Forelimb muscle (tissue), 1 donor: ENCODE results near the gene DOCK10. TPM values are rescaled to one million over a fixed set of nuclear protein-coding genes. Genes with fewer than 3 reads are reported as not detected.
A peak's percentile ranks its signal among the peaks of the same experiment; 100 is the strongest.

ENCODE experiments used
- DNase-seq: peaks from one replicate; pipeline ENCODE4 v3.0.0-alpha.2; 2013; ENCODE audit warnings: low read depth
- polyA plus RNA-seq: library from polyadenylated mRNA; unstranded; fragments of 120-200 nt; gene quantifications from one replicate; pipeline ENCODE4 v1.2.1, GENCODE V29; 2013; ENCODE audit not compliant: insufficient read length

DOCK10 gene
- polyA plus RNA-seq, 1 donor, result 16.3 TPM

DNA sequence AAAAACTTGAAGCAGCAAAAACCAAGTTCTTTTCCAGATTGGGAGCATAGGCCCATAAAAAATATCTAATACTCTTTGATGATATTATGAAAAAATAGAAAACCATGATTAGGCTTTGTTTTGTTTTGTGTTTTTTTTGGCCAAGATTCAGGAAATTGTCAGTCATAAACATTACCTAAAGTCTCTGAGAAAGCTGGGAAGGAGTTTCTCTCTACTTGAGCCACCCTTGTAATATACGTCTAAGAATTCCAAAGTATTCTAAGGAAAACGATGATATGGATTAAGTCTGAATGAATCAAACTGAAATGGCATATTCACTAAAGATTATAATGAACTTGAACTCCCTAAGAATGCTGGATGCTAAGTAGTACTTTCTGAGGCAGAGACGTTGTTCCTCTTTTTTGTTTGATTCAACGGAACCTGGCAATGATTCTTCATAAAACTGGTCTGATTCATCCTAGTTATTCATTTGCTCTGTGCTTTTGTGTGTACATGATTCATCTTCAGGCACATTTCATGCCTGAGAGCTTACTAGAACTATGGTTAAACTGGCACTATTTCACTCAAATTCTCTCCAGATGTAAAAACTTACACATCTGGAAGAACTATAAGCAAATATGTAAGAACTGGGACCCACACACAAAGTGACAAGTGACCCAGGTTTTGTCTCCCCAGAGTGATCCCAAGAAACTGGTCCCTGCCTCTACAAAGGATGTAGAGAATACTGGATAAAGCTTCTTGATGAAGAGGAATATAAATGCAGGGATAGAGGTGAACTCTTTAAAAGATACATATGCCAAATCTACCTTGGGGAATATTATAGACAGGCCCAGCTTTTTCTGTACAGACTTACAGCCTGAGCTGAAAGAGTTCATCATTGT lies 159.7 kb downstream of the DOCK10 start:
- no peak for DNase-seq

DNA sequence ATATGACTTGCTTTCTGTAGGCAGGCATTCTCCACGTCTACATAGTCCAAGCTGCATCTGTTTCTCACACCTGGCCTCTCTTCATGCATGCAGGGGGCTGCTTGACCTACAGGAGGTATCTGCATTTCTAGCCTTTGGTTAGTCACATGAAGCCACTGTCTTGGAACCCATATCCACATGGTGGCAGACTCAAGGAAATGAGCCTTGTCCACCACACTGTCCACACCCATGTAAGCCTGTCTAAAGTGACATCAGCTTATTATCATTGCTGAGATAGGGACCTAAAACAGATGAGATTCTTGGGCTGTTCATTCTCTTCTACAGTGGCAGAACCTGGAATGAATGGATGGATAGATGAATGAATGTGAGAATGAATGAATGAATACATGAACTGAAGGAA lies 160.4 kb downstream of the DOCK10 start:
- no peak for DNase-seq

DNA sequence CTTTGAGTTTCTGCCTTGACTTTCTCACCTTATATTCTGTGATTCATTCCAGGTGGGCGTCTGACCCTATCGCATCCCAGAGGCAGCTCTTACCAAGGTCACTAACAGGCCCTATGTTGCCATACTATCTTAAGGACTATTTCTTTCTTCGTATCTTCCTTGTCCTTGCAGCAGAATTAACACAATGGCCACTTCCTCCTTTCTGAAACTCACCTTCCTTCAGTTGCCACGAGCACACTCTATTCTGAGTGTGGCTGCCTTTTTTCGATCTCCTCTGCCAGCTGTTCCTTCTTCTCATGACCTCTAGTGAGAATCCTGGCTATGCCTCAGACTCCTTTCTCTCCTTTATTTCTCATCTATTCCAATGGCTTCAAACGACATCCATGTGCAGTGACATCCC lies 165.7 kb downstream of the DOCK10 start:
- DNase-seq, result no peak

DNA sequence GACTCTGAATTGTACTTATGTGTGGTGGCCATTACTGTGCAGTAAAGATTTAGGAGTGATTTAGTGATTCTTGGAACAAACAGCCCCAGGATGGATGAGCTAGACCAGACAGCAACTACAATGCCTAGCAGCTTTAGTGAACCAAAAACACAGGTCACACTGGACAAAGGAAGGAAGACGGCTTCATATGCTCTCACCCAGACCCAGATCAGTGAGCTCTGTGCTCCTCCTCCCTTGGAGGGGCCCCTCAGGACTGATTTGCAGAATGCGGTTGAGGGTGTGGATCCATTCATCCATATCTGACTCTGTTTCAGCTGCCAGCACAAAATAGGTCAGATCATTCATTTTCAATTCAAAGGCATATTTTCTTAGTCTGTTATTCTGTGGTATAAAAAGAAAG lies 166.4 kb downstream of the DOCK10 start:
- DNase-seq, result no peak

DNA sequence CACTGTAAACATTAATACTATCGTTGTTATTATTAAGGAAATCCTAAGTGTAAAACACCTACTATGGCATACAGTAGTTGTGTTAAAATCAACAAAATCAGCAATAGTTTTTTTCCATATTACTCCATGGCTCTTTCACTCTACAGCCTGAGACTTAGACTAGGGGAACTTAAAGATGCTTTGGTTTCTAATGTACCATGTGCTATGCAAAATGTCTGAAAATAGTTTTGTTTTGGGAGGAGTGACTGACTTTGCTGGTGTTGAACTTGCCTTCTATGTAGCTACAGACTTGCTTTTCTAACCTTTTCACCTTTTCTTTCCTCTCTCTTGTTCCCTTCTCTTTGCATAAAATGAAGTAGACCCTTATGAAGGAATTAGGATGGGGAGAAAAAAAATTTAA lies 167.1 kb downstream of the DOCK10 start:
- no peak for DNase-seq

DNA sequence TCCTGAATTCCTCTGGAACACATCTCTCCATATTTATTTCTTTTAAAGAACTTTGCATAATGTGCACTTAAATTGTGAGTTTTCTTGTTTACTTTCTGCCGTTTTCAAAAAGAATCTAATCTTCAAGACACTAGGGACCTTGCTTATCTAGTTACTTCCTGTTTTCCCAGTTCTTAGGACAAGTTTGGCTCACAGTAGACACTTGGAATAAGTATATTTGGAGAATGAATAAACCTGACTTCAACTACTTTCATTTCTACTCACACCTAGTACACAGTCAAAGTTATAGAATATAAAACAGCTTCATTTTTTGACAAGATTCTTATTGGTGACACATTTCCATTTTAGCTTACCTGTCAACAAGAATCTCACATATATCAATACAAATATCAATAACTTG lies 170.5 kb downstream of the DOCK10 start:
- DNase-seq, result no peak

DNA sequence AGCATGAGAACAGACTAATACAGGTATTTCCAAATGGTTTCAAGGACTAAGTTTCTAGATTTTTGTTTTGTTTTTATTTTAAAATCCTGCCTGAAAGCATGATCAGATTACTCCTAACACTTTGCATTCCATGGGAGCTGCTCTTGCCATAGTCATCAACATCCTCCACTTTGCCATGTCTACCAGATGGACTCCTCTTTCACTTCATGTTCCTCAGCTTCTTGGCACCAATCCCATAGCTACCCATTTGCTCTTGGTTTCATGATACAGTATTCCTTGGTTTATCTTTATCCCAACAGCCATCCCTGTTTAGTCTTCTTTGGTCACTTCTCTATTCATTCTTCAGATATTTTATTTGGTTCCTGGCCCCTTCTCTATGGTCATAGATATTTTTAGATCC lies 171.9 kb downstream of the DOCK10 start:
- DNase-seq, result no peak

DNA sequence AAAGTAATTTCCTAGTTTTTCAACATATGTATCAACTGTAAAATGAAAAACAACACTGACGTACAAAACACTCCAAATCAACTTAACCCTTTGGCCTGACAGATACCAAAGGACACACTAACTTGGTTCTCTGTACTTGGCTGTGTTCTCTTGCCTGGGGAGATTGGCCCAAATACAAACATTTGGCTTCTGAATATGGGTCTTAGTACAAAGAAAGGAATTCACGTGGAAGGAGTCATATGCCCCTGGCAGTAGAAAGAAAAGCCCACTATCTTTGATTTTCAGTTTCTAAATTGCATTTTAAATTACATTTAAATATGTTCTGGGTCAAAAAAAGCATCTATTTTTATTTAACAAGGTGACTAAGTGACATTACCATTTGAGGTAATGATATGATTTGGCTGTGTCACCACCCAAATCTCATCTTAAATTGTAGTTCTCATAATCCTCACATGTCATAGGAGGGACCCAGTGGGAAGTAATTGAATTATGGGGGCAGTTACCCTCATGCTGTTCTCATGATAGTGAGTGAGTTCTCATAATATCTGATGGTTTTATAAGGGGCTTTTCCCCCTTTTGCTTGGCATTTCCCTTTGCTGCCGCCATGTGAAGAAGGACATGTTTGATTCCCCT lies 172.6 kb downstream of the DOCK10 start:
- no peak for DNase-seq

DNA sequence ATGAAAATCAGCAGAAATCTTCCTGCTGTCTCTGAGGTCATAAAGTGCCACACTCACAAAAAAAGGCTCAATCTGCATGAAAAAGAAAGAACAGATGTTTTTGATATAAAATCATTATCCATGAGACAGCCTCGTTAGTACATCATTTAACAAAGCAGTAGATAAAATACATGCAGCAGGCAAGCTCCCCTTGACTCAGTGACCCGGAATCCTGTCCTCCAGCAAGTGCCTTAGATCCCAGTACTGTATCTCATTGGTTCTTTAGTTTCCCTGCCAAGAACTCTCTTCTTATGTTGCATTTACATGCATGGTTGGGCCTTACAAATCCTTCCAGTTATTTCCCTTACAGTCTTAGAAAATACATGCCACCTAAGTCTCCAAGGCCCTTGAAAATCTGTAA lies 177.3 kb downstream of the DOCK10 start:
- no peak for DNase-seq

DNA sequence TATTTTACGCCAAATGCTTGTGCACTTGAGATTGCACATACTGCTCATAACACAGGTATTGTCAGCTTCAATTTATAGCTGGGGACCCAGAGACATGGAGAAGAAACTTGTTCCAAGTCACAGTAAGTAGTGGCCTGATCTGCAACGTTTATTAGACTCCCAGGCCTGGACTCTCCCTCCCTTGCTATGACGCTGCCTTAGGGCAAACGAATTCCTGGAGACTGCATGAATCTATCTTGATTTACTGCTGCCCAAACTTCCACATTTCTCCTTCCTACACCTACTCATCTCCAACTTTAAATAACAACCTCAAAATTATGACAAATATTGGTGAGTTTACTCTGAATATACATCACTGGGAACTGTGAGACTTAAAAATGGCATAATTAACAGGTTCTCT lies 181.0 kb downstream of the DOCK10 start:
- DNase-seq, result no peak

DNA sequence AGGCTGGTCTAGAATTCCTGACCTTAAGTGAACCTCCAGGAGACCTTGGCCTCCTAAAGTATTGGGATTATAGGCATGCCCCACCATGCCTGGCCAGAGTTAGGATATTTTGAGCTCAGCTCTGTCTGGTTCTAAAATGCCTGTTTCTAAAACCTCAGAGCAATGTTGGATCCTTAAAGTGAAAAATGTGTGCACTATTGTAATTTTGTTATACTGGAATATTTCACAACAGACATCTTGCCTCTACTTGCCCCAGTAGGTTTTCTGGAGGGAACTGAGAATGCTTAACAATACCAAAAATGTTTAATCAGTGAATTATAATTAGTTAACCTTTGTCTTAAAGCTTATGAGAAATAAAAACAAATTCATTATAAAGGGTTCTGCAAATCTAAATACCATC lies 181.5 kb downstream of the DOCK10 start:
- DNase-seq, result no peak

DNA sequence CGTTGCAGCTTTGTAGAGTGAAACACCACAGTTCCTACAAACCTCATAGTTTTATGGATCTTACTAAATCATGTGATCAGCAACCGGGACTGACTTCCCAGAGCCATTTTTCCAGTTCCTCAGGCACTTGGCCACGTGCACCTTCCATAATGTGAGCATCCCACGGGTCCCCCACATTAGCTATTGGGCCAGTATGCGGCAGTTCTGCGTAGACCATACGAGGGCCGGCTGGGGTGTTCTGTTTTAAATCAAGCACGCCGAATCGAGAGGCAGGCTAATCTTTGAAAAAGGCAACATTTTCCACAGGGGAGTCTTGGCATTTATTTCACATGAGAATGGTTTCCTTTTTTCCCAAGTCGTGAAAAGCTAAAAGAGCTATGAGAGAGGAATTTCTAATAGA lies 190.5 kb downstream of the DOCK10 start:
- no peak for DNase-seq

DNA sequence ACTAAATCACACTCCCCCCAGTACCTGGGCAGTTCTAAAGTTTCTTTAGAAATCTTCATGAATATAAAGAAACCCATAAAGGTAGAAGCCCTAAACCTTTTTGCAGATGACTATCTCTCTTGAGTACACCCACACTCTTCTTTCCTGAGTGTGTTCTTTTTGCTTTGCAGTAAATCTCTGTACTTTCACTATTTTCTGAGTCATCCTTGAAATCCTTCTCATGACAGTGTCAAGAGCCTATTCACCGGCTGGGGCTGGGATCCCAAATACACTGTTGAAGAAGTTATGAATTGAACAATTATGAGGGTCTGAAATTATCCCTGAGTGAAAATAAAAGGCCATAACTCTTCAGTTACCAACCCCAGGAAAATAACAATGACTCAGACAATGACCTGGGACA lies 192.2 kb downstream of the DOCK10 start:
- DNase-seq, result no peak

DNA sequence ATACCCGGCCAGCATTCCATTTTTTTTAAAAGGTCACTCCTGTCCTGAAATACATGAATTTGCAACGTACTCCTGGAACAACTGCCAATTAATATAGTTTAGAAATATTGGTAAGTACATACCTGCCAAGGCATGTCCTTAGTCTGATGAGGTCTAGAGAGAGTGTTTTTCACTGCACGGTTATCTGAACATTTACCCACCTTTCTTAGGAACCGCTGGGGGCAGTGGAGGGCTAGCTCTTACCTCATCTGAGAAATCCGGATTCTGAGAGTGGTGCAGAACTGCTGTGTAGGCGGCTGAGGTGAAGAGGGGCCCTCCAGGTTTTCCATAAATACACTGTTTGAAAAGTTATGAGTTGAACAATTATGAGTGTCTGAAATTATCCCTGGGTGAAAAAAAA lies 193.0 kb downstream of the DOCK10 start:
- DNase-seq, result no peak

DNA sequence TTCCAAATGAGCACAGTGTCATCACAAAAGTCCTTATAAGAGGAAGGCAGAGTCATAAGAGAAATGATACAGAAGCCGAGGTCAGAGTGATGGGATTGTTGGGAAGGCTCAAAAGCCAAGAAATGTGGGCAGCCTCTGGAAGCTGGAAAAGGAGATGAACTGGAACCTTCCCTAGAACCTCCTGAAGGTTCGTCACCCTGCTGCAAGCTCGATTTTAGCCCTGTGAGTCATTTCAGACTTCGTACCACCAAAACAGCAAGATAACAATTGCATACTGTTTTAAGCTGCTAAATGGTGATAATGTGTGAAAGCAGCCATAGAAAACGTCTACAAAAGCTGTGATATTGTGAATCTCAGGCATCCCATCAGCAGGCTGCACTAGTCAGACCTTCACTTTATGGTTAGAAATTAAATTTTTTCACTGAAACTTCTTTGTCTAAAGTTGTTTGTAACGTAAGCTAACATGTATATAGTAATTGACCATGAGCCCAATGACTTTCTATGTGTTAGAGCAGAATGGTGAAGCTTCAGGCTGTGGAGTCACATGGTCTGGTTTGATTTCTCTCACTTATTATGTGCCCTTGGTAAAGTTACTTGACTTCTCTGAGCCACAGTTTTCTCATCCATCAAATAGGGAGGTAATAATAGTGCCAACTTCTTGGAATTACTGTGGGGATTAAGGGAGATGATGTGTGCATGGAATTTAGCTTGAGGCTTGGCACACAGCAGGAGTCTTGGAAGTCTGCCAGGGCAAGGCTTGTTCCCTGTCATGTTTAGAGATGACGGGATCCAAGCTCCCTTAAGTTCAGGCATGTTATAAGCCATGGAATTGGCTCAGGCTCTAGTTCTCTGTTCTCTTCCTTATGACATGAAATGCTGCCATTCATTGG lies 194.1 kb downstream of the DOCK10 start:
- no peak for DNase-seq

DNA sequence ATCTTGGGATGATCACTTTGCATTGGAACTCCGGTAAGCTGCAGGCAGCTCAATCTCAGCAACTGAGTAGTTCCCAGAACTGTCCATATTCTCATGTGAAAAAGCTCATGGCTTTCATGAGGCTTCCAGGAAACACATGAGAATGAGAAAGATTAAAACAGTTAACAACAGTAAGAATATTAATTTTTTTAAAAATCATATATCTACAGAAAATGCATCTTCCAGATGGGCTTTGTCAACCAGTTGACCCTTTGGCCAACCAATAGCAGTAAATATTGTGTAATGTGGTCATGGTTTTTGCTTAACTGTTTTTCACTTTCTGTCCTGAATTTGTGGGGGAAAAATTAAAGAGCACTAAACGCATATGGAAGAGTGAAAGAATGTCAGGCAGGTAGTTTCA lies 194.9 kb downstream of the DOCK10 start:
- DNase-seq, result no peak

DNA sequence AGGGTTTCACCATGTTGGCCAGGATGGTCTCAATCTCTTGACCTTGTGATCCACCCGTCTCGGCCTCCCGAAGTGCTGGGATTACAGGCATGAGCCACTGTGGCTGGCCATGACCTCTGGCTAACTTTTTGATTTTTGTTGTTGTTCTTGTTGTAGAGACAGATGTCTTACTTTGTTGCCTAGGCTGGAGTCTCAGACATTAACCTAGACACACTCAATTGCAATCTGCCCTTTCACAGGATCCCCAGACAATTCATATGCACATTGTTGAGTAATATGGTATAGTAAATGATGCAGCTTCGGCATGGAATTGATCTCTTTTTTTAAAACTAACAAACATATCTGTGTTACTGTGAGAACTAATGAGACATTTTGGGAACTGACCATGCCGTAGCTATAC lies 195.6 kb downstream of the DOCK10 start:
- DNase-seq, result no peak

DNA sequence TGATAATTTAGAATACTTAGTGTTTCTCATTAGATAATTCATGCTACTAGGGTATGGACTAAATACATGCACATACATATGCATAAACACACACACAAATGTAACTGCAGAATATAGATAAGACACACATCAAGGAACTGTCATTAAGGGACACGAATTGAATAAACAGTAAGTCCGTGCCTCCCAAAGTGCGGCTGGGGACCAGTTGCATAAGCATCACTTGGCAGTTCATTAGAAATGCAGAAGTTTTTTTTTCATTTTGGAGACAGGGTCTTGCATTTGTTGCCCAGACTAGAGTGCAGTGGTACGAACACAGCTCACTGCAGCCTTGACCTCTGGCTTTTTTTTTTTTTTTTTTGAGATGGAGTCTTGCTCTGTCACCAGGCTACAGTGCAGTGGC lies 196.1 kb downstream of the DOCK10 start:
- no peak for DNase-seq

DNA sequence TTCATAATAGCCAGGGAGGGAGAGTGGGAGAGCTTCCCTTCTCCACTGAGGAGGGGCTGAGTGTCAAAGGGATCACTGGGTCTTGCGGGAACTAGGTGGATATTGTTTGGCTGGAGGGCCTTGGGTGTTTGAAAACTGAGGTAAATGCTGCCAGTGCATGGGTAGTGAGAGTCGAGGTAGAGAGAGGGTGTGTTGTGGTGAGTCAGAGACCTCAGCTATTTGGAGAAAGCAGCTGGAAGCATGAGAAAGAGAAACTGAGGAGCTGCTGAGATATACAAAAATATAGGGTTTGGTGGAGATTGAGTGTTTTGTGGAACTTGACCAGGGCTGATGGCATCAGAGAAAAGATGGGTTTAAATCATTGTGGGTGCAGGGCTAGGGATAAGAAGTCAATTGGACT lies 199.1 kb downstream of the DOCK10 start:
- DNase-seq, result no peak

DNA sequence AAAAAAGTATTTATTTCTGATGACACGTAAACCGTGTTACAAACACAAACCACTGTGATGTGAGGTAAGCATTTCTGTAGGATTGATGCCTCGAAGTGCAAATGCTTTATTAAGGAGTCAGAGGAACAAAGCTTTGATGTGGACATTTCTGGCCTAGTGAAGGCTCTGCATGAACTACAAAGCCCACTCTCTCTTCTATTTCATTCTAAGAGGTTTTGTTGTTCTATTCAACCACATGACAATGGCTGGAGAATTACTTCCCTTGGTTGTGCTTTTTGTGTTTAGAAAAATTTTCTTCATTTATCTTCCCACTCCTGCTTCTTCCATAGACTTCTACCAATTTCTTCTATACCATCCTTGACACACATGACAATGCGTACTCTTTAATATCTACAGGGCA lies 200.4 kb downstream of the DOCK10 start:
- DNase-seq, result no peak

DNA sequence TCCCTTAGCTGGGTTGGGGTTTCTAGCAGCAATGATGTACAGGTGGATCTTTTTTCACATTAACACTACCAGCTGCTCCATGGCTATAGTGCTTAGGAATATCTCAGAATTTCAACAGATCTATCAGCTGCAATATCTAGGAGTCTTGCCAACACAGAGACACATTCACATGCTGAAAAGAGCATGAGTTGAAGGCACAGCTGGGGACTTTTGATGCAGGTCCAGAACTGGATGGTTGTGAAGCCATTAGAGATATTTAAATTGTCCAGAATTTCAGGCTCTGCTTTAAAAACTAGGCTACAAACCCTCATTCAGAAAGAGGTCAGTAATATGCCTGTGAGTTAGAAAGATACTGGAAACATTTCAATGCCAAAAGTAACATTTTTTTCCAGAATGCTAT lies 203.9 kb downstream of the DOCK10 start:
- DNase-seq, result peak; percentile 65

DNA sequence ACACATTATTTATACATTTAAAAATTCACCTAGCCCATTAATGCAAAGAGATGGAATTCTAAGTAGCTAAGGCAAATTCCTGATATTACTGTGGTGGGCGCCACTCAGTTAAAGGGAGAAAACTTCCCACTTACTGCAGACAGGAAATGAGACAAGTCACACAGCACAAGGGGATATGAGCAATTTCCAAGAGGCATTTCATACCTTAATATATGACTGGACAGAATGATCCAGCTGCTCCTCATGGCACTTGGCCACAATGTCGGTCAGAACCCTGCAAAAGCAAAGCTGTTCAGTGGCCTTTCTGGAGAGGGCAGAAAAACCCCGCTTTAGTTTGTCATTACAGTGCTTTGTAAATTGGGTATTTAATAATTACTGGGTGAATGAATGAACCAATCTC lies 204.7 kb downstream of the DOCK10 start:
- no peak for DNase-seq

DNA sequence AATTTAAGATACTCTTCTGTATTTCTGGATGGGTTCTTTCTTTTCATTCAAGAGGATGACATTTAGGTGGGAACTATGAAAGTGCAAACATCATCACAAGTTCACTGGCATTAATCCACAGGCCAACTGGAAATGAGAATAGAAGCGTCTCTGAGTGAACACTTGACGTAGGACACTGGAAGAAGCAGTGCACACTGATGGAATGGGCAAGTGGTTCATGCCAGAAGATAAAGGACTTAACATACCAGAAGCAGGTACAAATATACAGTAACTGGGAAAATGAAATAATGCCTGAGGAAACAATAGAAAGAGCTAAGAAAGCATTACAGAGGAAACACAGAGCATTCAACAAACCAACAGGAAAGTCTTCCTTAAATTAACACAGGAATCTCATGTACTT lies 205.2 kb downstream of the DOCK10 start:
- no peak for DNase-seq
